ENCODE data around the gene CAPZA1. TPM values are rescaled to one million over a fixed set of nuclear protein-coding genes. Genes with fewer than 3 reads are reported as not detected.

The CAPZA1 gene
- total RNA-seq, 1 experiment from 2014 or later = 273 TPM

DNA sequence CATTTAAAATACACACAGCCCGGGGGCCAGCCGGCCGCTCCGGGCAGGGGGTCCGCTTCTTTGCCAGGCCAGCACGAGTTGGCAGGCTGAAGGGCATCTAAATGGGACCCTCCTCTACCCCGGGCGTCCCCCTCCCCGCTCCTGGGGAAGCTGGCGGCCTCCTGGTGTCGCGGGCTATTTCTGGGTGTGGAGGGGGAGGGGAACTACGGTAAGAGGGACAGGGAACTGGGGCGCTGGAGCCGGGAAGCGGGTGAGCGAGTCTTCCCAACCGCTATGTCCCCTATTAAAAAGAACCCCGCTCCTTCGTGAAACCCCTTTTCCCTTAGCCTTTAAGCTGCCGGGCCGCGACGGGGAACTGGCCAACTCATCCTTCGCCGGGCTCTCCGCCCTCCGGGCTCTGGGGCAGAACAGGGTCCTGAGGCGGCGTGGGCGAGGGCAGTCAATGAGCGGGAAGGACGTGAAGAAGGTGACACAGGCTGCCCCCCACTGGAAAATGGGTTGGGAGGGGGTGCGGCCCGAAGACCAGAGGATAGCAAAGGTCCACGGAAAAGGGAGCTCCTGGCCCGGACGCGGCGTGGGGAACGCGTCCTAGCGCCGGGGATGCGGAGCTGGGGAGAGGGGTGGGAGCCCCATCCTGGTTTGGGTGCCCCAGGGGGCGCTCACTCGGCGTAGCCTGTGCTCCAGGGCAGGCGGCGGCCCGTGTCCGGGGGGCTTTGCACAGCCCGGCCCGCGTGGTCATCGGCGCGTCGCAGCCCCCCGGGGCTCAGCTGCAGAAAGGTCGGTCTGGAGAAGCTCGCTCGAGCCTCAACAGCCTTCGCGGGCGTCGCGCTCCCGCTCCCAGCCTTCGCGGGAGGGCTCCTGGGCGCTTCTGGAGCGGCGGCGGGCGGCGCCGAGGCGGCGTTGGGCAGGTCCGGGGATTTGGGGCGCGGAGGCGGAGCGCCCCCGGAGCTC is 95.0 kb downstream of the CAPZA1 start:
- H3K4me2 ChIP-seq (ENCODE audit: low read length) = peak overlapping the region; percentile 92
- H3K4me3 ChIP-seq (ENCODE audit: low read length) = peak overlapping the region; percentile 70
- peak overlapping the region; percentile 46 for H3K9ac ChIP-seq (ENCODE audit: low read length)
- no peaks in the 10 kb centered on the region for H3K36me3 ChIP-seq (ENCODE audit: low read depth, low read length)
- no peaks in the 10 kb centered on the region for H4K20me1 ChIP-seq (ENCODE audit: low read length)
- peaks cover 13% of the 10 kb centered on the region; the same call in 1 of the 2 replicates for H3K4me1 ChIP-seq (ENCODE audit: insufficient read depth, low read length)
- POLR2A ChIA-PET (ENCODE audit: unreplicated experiment) = interaction anchor here (0.6 kb wide), 3 partner anchors 42 to 95 kb away, joined by 3 to 7 read pairs (median 3); partner anchors contain the start of gene ST7L
- no peaks in the 10 kb centered on the region for H3F3A ChIP-seq (ENCODE audit: low read length, unreplicated experiment)
- peak overlapping the region; percentile 88 for H2AFZ ChIP-seq (ENCODE audit: low read length)
- CTCF ChIA-PET = interaction anchor here (0.5 to 3.0 kb wide), 7 partner anchors 41 to 358 kb away, joined by 3 to 23 read pairs (median 5); partner anchors contain the start of gene LRIG2
- H3K9me2 ChIP-seq (replicated peaks; ENCODE audit: low read length) = no peaks in the 10 kb centered on the region
- TF ChIP-seq EZH2 (IDR thresholded peaks at IDR 0.05; ENCODE audit: low read length, unreplicated experiment) = no peak
- TF ChIP-seq, protein P1, sequence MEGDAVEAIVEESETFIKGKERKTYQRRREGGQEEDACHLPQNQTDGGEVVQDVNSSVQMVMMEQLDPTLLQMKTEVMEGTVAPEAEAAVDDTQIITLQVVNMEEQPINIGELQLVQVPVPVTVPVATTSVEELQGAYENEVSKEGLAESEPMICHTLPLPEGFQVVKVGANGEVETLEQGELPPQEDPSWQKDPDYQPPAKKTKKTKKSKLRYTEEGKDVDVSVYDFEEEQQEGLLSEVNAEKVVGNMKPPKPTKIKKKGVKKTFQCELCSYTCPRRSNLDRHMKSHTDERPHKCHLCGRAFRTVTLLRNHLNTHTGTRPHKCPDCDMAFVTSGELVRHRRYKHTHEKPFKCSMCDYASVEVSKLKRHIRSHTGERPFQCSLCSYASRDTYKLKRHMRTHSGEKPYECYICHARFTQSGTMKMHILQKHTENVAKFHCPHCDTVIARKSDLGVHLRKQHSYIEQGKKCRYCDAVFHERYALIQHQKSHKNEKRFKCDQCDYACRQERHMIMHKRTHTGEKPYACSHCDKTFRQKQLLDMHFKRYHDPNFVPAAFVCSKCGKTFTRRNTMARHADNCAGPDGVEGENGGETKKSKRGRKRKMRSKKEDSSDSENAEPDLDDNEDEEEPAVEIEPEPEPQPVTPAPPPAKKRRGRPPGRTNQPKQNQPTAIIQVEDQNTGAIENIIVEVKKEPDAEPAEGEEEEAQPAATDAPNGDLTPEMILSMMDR (conservative IDR thresholded peaks at IDR 0.05; ENCODE audit: low read depth, low read length) = 0 out of 2 replicates have a peak, but pooled peaks have one; percentile 26
- no peaks in the 10 kb centered on the region for H3K79me2 ChIP-seq (ENCODE audit: low read length)
- BruUV-seq (replicated peaks) = no TSS peak
- H3K27ac ChIP-seq (ENCODE audit: low read length) = no peak overlapping the region
- DNase-seq = peak; percentile 20
- H3K27me3 ChIP-seq (ENCODE audit: low read length) = no peaks in the 10 kb centered on the region
- ATAC-seq = peak; percentile 12
- H3K9me3 ChIP-seq (ENCODE audit: low read length) = no peaks in the 10 kb centered on the region
- intact Hi-C loops (cut with micrococcal nuclease) = loop anchor here (2.0 to 5.0 kb wide), 4 partner anchors 153 to 963 kb away; partner anchors contain the start of genes LRIG2 and SLC16A1

DNA sequence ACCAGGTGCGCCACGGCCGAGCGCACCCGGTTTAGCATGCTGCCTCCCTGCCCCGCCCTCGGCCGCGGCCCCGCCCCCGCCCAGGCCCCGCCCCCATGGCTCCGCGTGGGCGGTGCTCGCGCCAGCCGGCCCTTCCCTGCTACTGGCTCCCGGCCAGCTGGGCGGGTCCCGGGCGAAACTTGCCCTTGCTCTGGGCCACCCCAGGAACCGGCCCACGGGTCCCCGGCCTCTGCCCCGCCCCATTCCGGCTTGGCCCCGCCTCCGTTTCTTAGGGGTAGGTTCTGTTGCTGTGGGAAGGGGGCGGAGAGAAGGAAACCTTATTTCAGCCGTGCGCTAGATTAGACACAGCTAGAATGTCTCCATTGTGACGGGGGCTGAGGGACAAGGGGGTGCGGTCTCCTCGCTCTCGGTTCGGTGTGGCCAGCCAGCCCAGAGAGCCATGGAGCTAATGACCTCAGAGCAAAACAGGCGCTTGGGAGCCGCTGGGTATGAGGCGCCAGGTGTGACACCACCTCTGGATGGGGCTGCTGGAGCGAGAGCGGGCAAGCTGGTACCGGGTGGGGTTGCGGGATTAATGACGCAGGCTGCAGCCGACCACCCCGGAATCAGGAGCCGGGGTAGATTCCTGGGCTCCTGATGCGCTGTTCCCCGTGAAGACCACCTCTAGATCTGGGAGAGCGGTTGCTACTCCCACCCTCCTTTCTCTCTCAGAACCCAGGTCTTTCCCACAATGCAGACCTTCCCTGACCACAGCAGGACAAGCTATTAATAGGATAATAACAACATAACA is 95.8 kb downstream of the CAPZA1 start, which contains the start of gene PPM1J:
Gene PPM1J (minus strand): TSS at position 69 of the 790 bp plus-strand sequence. CDS start 31 bp downstream, at position 38.
- intact Hi-C loops (cut with micrococcal nuclease) = loop anchor here (1.0 to 5.0 kb wide), 6 partner anchors 89 to 962 kb away; partner anchors contain the start of genes LRIG2 and SLC16A1
- TF ChIP-seq EZH2 (IDR thresholded peaks at IDR 0.05; ENCODE audit: low read length, unreplicated experiment) (no peak), EZH2phosphoT487 (IDR thresholded peaks at IDR 0.05; ENCODE audit: borderline replicate concordance, low read length) (no peak)
- TF ChIP-seq, protein P1 (conservative IDR thresholded peaks at IDR 0.05; ENCODE audit: low read depth, low read length) = no peak
- POLR2A ChIA-PET (ENCODE audit: unreplicated experiment) = interaction anchor here (0.6 kb wide), 2 partner anchors 43 to 96 kb away, joined by 3 to 7 read pairs; partner anchors contain the start of gene ST7L
- H3K4me2 ChIP-seq (ENCODE audit: low read length) = peak within 1 kb of the TSS; percentile 92
- H3K4me1 ChIP-seq (ENCODE audit: insufficient read depth, low read length) = peaks cover 13% of the 10 kb centered on the region; the same call in 1 of the 2 replicates
- H3K4me3 ChIP-seq (ENCODE audit: low read length) = peak within 1 kb of the TSS; percentile 70
- H3K9me3 ChIP-seq (ENCODE audit: low read length) = no peaks in the 10 kb centered on the region
- no peaks in the 10 kb centered on the region for H3K9me2 ChIP-seq (replicated peaks; ENCODE audit: low read length)
- H3K79me2 ChIP-seq (ENCODE audit: low read length) = no peaks in the 10 kb centered on the region
- DNase-seq (peak; percentile 97), ATAC-seq (peak; percentile 78)
- no peaks in the 10 kb centered on the region for H3K36me3 ChIP-seq (ENCODE audit: low read depth, low read length)
- no peaks in the 10 kb centered on the region for H3K27me3 ChIP-seq (ENCODE audit: low read length)
- peak within 1 kb of the TSS; percentile 46 for H3K9ac ChIP-seq (ENCODE audit: low read length)
- H3K27ac ChIP-seq (ENCODE audit: low read length) = no peak within 1 kb of the TSS
- CTCF ChIA-PET = interaction anchor here (0.5 to 3.0 kb wide), 10 partner anchors 42 to 357 kb away, joined by 3 to 23 read pairs (median 4); partner anchors contain the start of gene LRIG2
- H4K20me1 ChIP-seq (ENCODE audit: low read length) = no peaks in the 10 kb centered on the region
- peak within 1 kb of the TSS; percentile 88 for H2AFZ ChIP-seq (ENCODE audit: low read length)
- BruUV-seq (replicated peaks) = no TSS peak
- H3F3A ChIP-seq (ENCODE audit: low read length, unreplicated experiment) = no peaks in the 10 kb centered on the region

All from PC-3 (cell line).